GM12878 (cell line): ENCODE results near the gene ELN. TPM values are rescaled to one million over a fixed set of nuclear protein-coding genes. Genes with fewer than 3 reads are reported as not detected.

Experiments
- ATAC-seq: fragments of 200-7000 bp; cut with Tn5 transposase; 3 replicates; pipeline ENCODE4 v1.9.1; 2020; ENCODE audit warnings: mild to moderate bottlenecking, moderate library complexity
- BruUV-seq: library from RNA; stranded (reverse); fragments of 400-500 nt; replicated peaks from 2 replicates; lab custom pipeline; 2021; lab: Mats Ljungman, UMichigan
- CTCF ChIA-PET: fragments of 300-600 bp; sonication (Branson Sonifier 250); formaldehyde crosslinking; extraction: SDS; loops from one replicate; lab custom pipeline; 2021; ENCODE audit warnings: inconsistent platforms; lab: Yijun Ruan, JAX
- POLR2A ChIA-PET: fragments of 350-600 bp; formaldehyde crosslinking; extraction: SDS; loops from one replicate; lab custom pipeline; 2021; ENCODE audit warnings: inconsistent platforms; lab: Charles Lee
- RAD21 ChIA-PET: fragments of 300-600 bp; sonication (Branson Sonifier 250); formaldehyde crosslinking; loops from one replicate; lab custom pipeline; 2023; ENCODE audit warnings: antibody characterized with exemption; ENCODE audit not compliant: unreplicated experiment; lab: Charles Lee
- SMC1A ChIA-PET: fragments of 300-600 bp; sonication (Branson Sonifier 250); formaldehyde crosslinking; loops from one replicate; lab custom pipeline; 2023; ENCODE audit not compliant: unreplicated experiment, uncharacterized antibody; lab: Charles Lee
- DNase-seq: peaks from one replicate; pipeline ENCODE4 v3.0.0-alpha.2; 2011; ENCODE audit warnings: low read depth, low spot score
- FAIRE-seq: peaks from 3 replicates; lab custom pipeline; 2011; peaks lifted over from hg19 to GRCh38; lab: Jason Lieb, UNC
- H2AFZ ChIP-seq: 2 replicates; pipeline ENCODE4 v1.6.0; 2011; ENCODE audit warnings: low read depth, low read length, control low read depth; ENCODE audit not compliant: control insufficient read depth
- H3K27ac ChIP-seq: 2 replicates; pipeline ENCODE4 v1.5.1; 2011; ENCODE audit warnings: control low read depth; ENCODE audit not compliant: control insufficient read depth, insufficient read depth
- H3K27me3 ChIP-seq, 2 experiments: replicated peaks in 1 of 2; 2 replicates each; pipeline versions ENCODE4 v1.6.0 to v1.6.1; 2011; ENCODE audit warnings: low read length in 1 of 2; ENCODE audit not compliant: control insufficient read depth in 2 of 2, insufficient read depth in 2 of 2
- H3K36me3 ChIP-seq, 2 experiments: 2 replicates each; pipeline ENCODE4 v1.5.1; 2011; ENCODE audit warnings: low read length in 1 of 2; ENCODE audit not compliant: control insufficient read depth in 2 of 2, insufficient read depth in 2 of 2
- H3K4me1 ChIP-seq: 2 replicates; pipeline ENCODE4 v1.6.1; 2011; ENCODE audit warnings: mild to moderate bottlenecking, low read length, moderate library complexity, mixed read lengths; ENCODE audit not compliant: control insufficient read depth, insufficient read depth
- H3K4me2 ChIP-seq: 2 replicates; pipeline ENCODE4 v1.6.0; 2011; ENCODE audit warnings: control low read depth; ENCODE audit not compliant: control insufficient read depth, insufficient read depth
- H3K4me3 ChIP-seq: fragments of 200-600 bp; sonication (generic); 2 replicates; pipeline ENCODE4 v1.5.1; 2016
- H3K79me2 ChIP-seq: 2 replicates; pipeline ENCODE4 v1.6.0; 2011; ENCODE audit warnings: low read length; ENCODE audit not compliant: control insufficient read depth, insufficient read depth
- H3K9ac ChIP-seq: 2 replicates; pipeline ENCODE4 v1.8.0; 2011; ENCODE audit warnings: low read length, control low read depth, mixed read lengths; ENCODE audit not compliant: control insufficient read depth, insufficient read depth
- H3K9me3 ChIP-seq: replicated peaks from 3 replicates; pipeline ENCODE4 v1.5.1; 2011; ENCODE audit warnings: mild to moderate bottlenecking, low read length; ENCODE audit not compliant: control insufficient read depth, insufficient read depth
- H4K20me1 ChIP-seq: 2 replicates; pipeline ENCODE4 v1.6.0; 2011; ENCODE audit not compliant: control insufficient read depth, insufficient read depth
- CHD4 ChIP-seq: fragments of 200-600 bp; sonication (generic); IDR thresholded peaks from 2 replicates; pipeline ENCODE4 v1.6.1; 2016; ENCODE audit warnings: mild to moderate bottlenecking
- E2F4 ChIP-seq: IDR thresholded peaks from 2 replicates; pipeline ENCODE4 v1.6.1; 2012; ENCODE audit warnings: low read depth, low read length, improper control_type of control experiment
- FOXK2 ChIP-seq: fragments of 450-650 bp; IDR thresholded peaks from 2 replicates; pipeline ENCODE4 v1.6.1; 2017; ENCODE audit warnings: mild to moderate bottlenecking, moderate library complexity
- GABPA ChIP-seq: IDR thresholded peaks from 2 replicates; pipeline ENCODE4 v1.6.1; 2014; ENCODE audit warnings: antibody characterized with exemption, low read depth, mild to moderate bottlenecking, inconsistent platforms
- HDAC2 ChIP-seq: fragments of 200-600 bp; sonication (generic); IDR thresholded peaks from 2 replicates; pipeline ENCODE4 v1.6.1; 2017
- MTA2 ChIP-seq: fragments of 450-650 bp; IDR thresholded peaks from 2 replicates; pipeline ENCODE4 v1.6.1; 2016; ENCODE audit warnings: low read depth, mild to moderate bottlenecking, moderate library complexity
- NFYB ChIP-seq: IDR thresholded peaks from 2 replicates; pipeline ENCODE4 v1.6.1; 2011; ENCODE audit warnings: low read depth, mild to moderate bottlenecking, low read length, improper control_type of control experiment, moderate library complexity; ENCODE audit not compliant: insufficient read depth
- NR2C1 ChIP-seq: fragments of 450-650 bp; IDR thresholded peaks from 2 replicates; pipeline ENCODE4 v1.6.1; 2017; ENCODE audit warnings: antibody characterized with exemption, mild to moderate bottlenecking, moderate library complexity
- NR2F1 ChIP-seq: fragments of 450-650 bp; conservative IDR thresholded peaks from 2 replicates; pipeline ENCODE4 v1.6.1; 2017; ENCODE audit warnings: mild to moderate bottlenecking
- POU2F2 ChIP-seq: IDR thresholded peaks from 3 replicates; pipeline ENCODE4 v1.6.1; 2011; ENCODE audit warnings: low read depth, mild to moderate bottlenecking, low read length, borderline replicate concordance
- RFX5 ChIP-seq: IDR thresholded peaks from 2 replicates; pipeline ENCODE4 v1.6.1; 2011; ENCODE audit warnings: low read depth, low read length, improper control_type of control experiment
- STAT1 ChIP-seq: fragments of 450-650 bp; conservative IDR thresholded peaks from 2 replicates; pipeline ENCODE4 v1.6.1; 2014; ENCODE audit warnings: antibody characterized with exemption, mild to moderate bottlenecking
- TARDBP ChIP-seq: IDR thresholded peaks from 2 replicates; pipeline ENCODE4 v1.6.1; 2016; ENCODE audit warnings: borderline replicate concordance
- ZBTB11 ChIP-seq: fragments of 450-650 bp; formaldehyde crosslinking; IDR thresholded peaks from 2 replicates; pipeline ENCODE4 v1.5.0; 2022; ENCODE audit warnings: mild to moderate bottlenecking, missing genetic modification characterization
- ZBTB40 ChIP-seq: fragments of 450-650 bp; IDR thresholded peaks from 2 replicates; pipeline ENCODE4 v1.6.1; 2016; ENCODE audit warnings: mild to moderate bottlenecking, moderate library complexity, borderline replicate concordance
- ZNF622 ChIP-seq: fragments of 450-650 bp; IDR thresholded peaks from 2 replicates; pipeline ENCODE4 v1.6.1; 2017; ENCODE audit warnings: mild to moderate bottlenecking, inconsistent platforms
- WGBS: methylation state at CpG from one replicate; pipeline ENCODE4 v1.1.6; 2016; ENCODE audit warnings: low lambda C conversion rate; ENCODE audit not compliant: insufficient replicate concordance, insufficient coverage; ENCODE audit errors: missing lambda C conversion rate; 5-methylcytosine and 5-hydroxymethylcytosine counted together
- in situ Hi-C: fragments of 300-500 bp; cut with MboI; formaldehyde crosslinking; loops from 9 replicates; pipeline ENCODE4 v1.14.3; 2018; ENCODE audit warnings: mixed read lengths
- intact Hi-C: fragments of 100-400 bp; cut with micrococcal nuclease; formaldehyde crosslinking; loops from one replicate; pipeline ENCODE4 v1.14.2; 2022; ENCODE audit not compliant: unreplicated experiment
- polyA plus RNA-seq, 11 experiments: library from polyadenylated mRNA; depleted of rRNA in 4 of 11; unstranded in 6 of 11; stranded (reverse) in 5 of 11; fragments of >200 nt; fragmentation: Nextera tagmentation in 4 of 11; fragmentation: Illumina TruSeq in 1 of 11; extraction: Ambion mirVana in 4 of 11; extraction: Trizol in 1 of 11; gene quantifications; 1 replicate in 1 of 11; 2 replicates in 10 of 11; pipeline versions ENCODE4 v1.2.1 to v1.2.3, GENCODE V29; 2011 to 2016; ENCODE audit warnings: inconsistent platforms in 2 of 11, missing spikeins in 2 of 11, low read depth in 1 of 11
- total RNA-seq, 4 experiments: library from RNA; depleted of rRNA in 3 of 4; stranded (reverse); fragments of >200 nt in 3 of 4; fragmentation: Illumina TruSeq in 1 of 4; extraction: Trizol in 1 of 4; gene quantifications; 2 replicates each; pipeline versions ENCODE4 v1.2.1 to v1.2.3, GENCODE V29; 2013 to 2021

The ELN gene
- total and polyA plus RNA-seq, 10 of the 15 experiments (the other 5 are each of a cell fraction or from before 2014, with no cell fraction given), result 0.08 to 0.27 (median 0.23) TPM; not detected in 7

- intact Hi-C loops, result loop anchor here (10.0 kb wide), 1 partner anchor 65 kb away; no protein-coding TSS in a partner anchor
- CTCF ChIA-PET, result interaction anchor here (0.6 to 2.2 kb wide), 4 partner anchors 8 to 123 kb away, joined by 4 read pairs; no protein-coding TSS in a partner anchor
- FAIRE-seq (no peak), DNase-seq (no peak), ATAC-seq (no peak)
- in situ Hi-C loops, result loop anchor here (5.0 kb wide), 1 partner anchor 342 kb away; no protein-coding TSS in a partner anchor
- Histone ChIP-seq H3K36me3 (no peaks in the 10 kb centered on the region), H4K20me1 (no peaks in the 10 kb centered on the region), H2AFZ (no peak overlapping the region), H3K9ac (no peak overlapping the region), H3K4me2 (no peak overlapping the region), H3K79me2 (no peaks in the 10 kb centered on the region), H3K27me3 (peaks cover 0 to 1% of the 10 kb centered on the region in 2 experiments; a peak in 1 of 4 replicates), H3K27ac (no peak overlapping the region), H3K4me1 (no peaks in the 10 kb centered on the region), H3K4me3 (no peak overlapping the region), H3K9me3 (no peaks in the 10 kb centered on the region)
- RAD21 ChIA-PET, result no interaction called here
- POLR2A ChIA-PET, result interaction anchor here (0.5 to 0.8 kb wide), 2 partner anchors 32 to 111 kb away, joined by 3 read pairs; no protein-coding TSS in a partner anchor
- 39% methylated on average over 21 of the region's 21 CpGs for WGBS
- BruUV-seq, result no TSS peak
- SMC1A ChIA-PET, result no interaction called here
- TF ChIP-seq STAT1, result no peak
- no peak for TF ChIP-seq E2F4
- no peak for TF ChIP-seq ZBTB40
- TF ChIP-seq MTA2, result no peak
- TF ChIP-seq HDAC2, result no peak
- TF ChIP-seq FOXK2, result no peak
- TF ChIP-seq NR2F1, result no peak
- TF ChIP-seq CHD4, result no peak
- no peak for TF ChIP-seq ZNF622
- TF ChIP-seq GABPA, result no peak
- no peak for TF ChIP-seq NR2C1
- no peak for TF ChIP-seq NFYB
- no peak for TF ChIP-seq RFX5
- TF ChIP-seq POU2F2, result no peak
- TF ChIP-seq ZBTB11 (CRISPR knock-in tag), result no peak
- no peak for TF ChIP-seq TARDBP
Measured at GRCh38 chr7:74059681-74060588, 32.0 kb downstream of the ELN start.
